ENCODE results near the gene KAT6B. TPM values are rescaled to one million over a fixed set of nuclear protein-coding genes. Genes with fewer than 3 reads are reported as not detected.

KAT6B gene
- total and polyA plus RNA-seq, 2 of the 8 experiments (the other 6 are each of a cell fraction or from before 2014, with no cell fraction given) = 7.3 to 30.8 TPM

DNA sequence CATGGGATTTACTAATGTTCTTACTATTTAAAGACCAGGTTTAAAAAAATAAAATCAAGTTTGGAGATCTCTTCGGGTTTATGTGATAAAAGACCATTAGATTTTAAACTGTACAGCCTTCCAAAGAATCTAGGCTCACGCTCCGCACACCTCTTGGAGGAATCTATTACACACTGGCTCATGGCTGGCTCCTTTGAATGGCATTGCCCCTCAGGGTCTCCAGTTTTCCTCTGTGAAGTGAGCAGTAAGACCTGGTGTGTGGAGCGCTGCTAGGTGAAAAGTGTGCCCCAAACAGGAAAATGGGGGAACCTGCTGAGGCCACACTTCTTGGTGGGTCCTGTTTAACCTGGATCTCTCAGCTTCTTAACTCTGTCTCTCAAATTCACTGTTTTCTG, 142.3 kb downstream of the KAT6B start:
- Histone ChIP-seq H3K4me3 (ENCODE audit: extremely low read depth in 1 of 4, insufficient read depth in 2 of 4, low read depth in 3 of 4, low read length in 4 of 4) (no peak overlapping the region), H3K4ac (replicated peaks; ENCODE audit: insufficient read length, low read depth, low read length) (no peak overlapping the region), H3K23me2 (ENCODE audit: low read depth, low read length) (no peaks in the 10 kb centered on the region), H3K56ac (replicated peaks; ENCODE audit: insufficient read length, low read depth, low read length) (no peak overlapping the region), H2BK20ac (ENCODE audit: low read length) (no peak overlapping the region), H3K23ac (ENCODE audit: insufficient read length) (no peak overlapping the region), H3K4me2 (ENCODE audit: insufficient read depth in 1 of 2, low read depth in 2 of 2, low read length in 2 of 2) (no peak overlapping the region), H3K27me3 (replicated peaks in 1 of 4; ENCODE audit: control insufficient read depth in 3 of 4, extremely low read depth in 1 of 4, insufficient read depth in 3 of 4, low read length in 3 of 4) (peaks cover 0 to 1% (median 0%) of the 10 kb centered on the region in 4 experiments; a peak in 1 of 7 replicates), H3K9ac (replicated peaks in 1 of 4; ENCODE audit: extremely low read depth in 1 of 4, low read depth in 3 of 4, low read length in 3 of 4) (no peak overlapping the region), H3K18ac (ENCODE audit: extremely low read depth, low read length) (no peak overlapping the region), H2BK5ac (ENCODE audit: low read depth, low read length) (no peak overlapping the region), H3K79me1 (ENCODE audit: low read depth, low read length) (no peaks in the 10 kb centered on the region), H4K5ac (ENCODE audit: insufficient read length, low read depth, low read length) (no peak overlapping the region), H3K14ac (ENCODE audit: insufficient read length) (no peak overlapping the region), H4K91ac (replicated peaks; ENCODE audit: insufficient read length, low read length) (no peak overlapping the region), H2BK12ac (ENCODE audit: low read depth, low read length) (no peak overlapping the region), H2BK120ac (replicated peaks; ENCODE audit: low read depth, low read length) (no peak overlapping the region), H4K20me1 (replicated peaks in 1 of 2; ENCODE audit: control insufficient read depth in 1 of 2, insufficient read depth in 2 of 2, low read length in 2 of 2) (no peaks in the 10 kb centered on the region), H3K36me3 (ENCODE audit: control insufficient read depth in 2 of 4, insufficient read depth in 4 of 4, low read length in 3 of 4) (no peaks in the 10 kb centered on the region), H3K79me2 (ENCODE audit: control insufficient read depth in 1 of 2, insufficient read depth in 2 of 2, low read length in 2 of 2) (no peaks in the 10 kb centered on the region), H3K4me1 (replicated peaks in 1 of 4; ENCODE audit: control insufficient read depth in 3 of 4, insufficient read depth in 4 of 4, low read length in 3 of 4) (peaks cover 0 to 6% (median under 1%) of the 10 kb centered on the region in 4 experiments; a peak in 4 of 7 replicates), H3K27ac (ENCODE audit: low read depth, low read length) (no peak overlapping the region), H2AFZ (ENCODE audit: low read length) (no peak overlapping the region), H2AK5ac (ENCODE audit: low read depth, low read length) (no peak overlapping the region), H2BK15ac (ENCODE audit: low read length) (no peak overlapping the region), H3K9me3 (ENCODE audit: insufficient read depth in 2 of 2, low read depth in 1 of 2, low read length in 1 of 2) (no peaks in the 10 kb centered on the region), H4K8ac (ENCODE audit: extremely low read depth, insufficient read depth, low read length) (no peak overlapping the region)
- WGBS, 2 experiments (ENCODE audit: extremely low coverage in 1 of 2, insufficient coverage in 1 of 2, insufficient read length in 1 of 2, insufficient replicate concordance in 2 of 2, low coverage in 1 of 2, low lambda C conversion rate in 2 of 2, missing lambda C conversion rate in 1 of 2) = 92% methylated on average over 4 of the region's 4 CpGs; no CpG with 5 or more reads in 1 of the 2 experiments
- no peak for DNase-seq (ENCODE audit: low read depth in 1 of 2, low spot score in 2 of 2)
- no peak for FAIRE-seq
- ChIA-PET POLR2A (ENCODE audit: partially characterized antibody) (no interaction called here), CTCF (ENCODE audit: partially characterized antibody) (interaction anchor here (0.8 to 1.5 kb wide), 3 partner anchors 11 to 53 kb away, joined by 3 to 4 read pairs (median 3); no protein-coding TSS in a partner anchor)
- TF ChIP-seq CTBP2 (IDR thresholded peaks at IDR 0.05; ENCODE audit: borderline replicate concordance, insufficient read depth, insufficient read length, low read length) = no peak
- TF ChIP-seq HDAC2 (IDR thresholded peaks at IDR 0.05; ENCODE audit: borderline replicate concordance in 1 of 2, low read depth in 2 of 2, low read length in 2 of 2) = no peak
- TF ChIP-seq JUN (IDR thresholded peaks at IDR 0.05; ENCODE audit: low read depth, low read length) = no peak
- TF ChIP-seq PHF8 (conservative IDR thresholded peaks at IDR 0.05; ENCODE audit: low read depth, low read length) = no peak

Measured in H1 (cell line).